ENCODE data around the gene KLHDC7A.

DNA sequence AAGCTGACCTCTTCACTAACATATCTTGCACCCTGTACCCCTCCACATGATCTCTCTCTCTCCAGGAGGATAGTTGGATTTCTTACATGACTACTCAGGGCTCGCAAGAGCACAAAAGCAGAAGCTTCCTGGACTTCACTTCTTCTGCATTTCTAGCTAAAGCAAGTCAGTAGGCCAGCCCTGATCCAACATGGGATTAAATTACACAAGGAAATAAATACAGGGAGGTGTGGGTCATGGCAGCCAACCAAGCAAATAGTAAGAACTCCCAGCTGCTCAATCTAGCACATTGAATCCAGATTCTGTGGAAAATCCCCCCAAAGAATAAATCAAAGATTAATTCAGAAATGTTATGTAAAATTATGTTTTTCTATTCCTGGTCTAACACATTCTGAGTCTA, 33.3 kb downstream of the KLHDC7A start:
- TF ChIP-seq, protein P1, sequence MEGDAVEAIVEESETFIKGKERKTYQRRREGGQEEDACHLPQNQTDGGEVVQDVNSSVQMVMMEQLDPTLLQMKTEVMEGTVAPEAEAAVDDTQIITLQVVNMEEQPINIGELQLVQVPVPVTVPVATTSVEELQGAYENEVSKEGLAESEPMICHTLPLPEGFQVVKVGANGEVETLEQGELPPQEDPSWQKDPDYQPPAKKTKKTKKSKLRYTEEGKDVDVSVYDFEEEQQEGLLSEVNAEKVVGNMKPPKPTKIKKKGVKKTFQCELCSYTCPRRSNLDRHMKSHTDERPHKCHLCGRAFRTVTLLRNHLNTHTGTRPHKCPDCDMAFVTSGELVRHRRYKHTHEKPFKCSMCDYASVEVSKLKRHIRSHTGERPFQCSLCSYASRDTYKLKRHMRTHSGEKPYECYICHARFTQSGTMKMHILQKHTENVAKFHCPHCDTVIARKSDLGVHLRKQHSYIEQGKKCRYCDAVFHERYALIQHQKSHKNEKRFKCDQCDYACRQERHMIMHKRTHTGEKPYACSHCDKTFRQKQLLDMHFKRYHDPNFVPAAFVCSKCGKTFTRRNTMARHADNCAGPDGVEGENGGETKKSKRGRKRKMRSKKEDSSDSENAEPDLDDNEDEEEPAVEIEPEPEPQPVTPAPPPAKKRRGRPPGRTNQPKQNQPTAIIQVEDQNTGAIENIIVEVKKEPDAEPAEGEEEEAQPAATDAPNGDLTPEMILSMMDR (conservative IDR thresholded peaks at IDR 0.05): no peak
- TF ChIP-seq ZFX (IDR thresholded peaks at IDR 0.05): no peak
